ENCODE measurements around the gene RAD51B.

RAD51B gene

GRCh38 chr14:68088451-68088854, 268.9 kb downstream of the RAD51B start:
- Histone ChIP-seq H3K79me2 (no peaks in the 10 kb centered on the region), H3K4me2 (ENCODE audit: low read length) (no peak overlapping the region), H3K4me1 (no peaks in the 10 kb centered on the region), H3K9me3 (ENCODE audit: control insufficient read depth, low read length) (no peaks in the 10 kb centered on the region), H3K4me3 (ENCODE audit: low read depth, low read length) (no peak overlapping the region), H3K9ac (no peak overlapping the region), H3K27ac (no peak overlapping the region), H3K36me3 (ENCODE audit: control insufficient read depth, insufficient read depth, low read length) (no peaks in the 10 kb centered on the region), H2AFZ (no peak overlapping the region), H3K27me3 (ENCODE audit: control insufficient read depth, insufficient read depth, low read length) (no peaks in the 10 kb centered on the region)
- no peak for TF ChIP-seq CTCF (IDR thresholded peaks at IDR 0.05)

DNA sequence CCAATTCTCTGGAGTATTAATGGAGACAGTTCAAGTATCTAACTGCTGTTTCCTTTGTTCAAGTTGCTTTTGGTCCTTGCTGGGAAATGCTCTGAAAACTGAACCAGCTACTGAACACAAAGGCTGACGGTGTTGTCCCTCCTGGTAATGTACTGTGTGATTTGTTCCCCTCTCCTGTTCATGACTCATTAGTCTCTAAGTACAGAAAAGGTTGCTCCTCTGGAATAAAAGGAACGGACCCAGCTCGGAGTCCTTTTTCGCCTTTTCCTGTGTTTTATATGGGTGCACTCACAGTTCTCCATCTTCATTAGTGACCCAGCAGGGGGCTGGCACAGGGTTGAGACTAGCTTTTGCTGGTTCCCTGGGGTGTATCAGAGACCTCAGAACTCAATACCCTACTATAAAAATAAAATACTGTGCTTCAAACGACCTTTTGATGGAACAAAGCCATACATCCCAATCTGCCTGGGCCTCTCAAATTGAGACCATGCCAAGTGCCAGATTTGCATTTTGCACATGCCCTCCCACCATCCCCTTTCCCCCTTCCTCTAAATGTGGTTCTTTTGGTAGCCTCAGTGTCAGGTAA, 269.7 kb downstream of the RAD51B start:
- no peaks in the 10 kb centered on the region for H3K36me3 ChIP-seq (ENCODE audit: control insufficient read depth, insufficient read depth, low read length)
- no peak overlapping the region for H2AFZ ChIP-seq
- TF ChIP-seq CTCF (IDR thresholded peaks at IDR 0.05) = no peak
- no peak overlapping the region for H3K27ac ChIP-seq
- no peak overlapping the region for H3K4me3 ChIP-seq (ENCODE audit: low read depth, low read length)
- H3K9ac ChIP-seq = no peak overlapping the region
- H3K79me2 ChIP-seq = no peaks in the 10 kb centered on the region
- H3K4me1 ChIP-seq = no peaks in the 10 kb centered on the region
- no peaks in the 10 kb centered on the region for H3K9me3 ChIP-seq (ENCODE audit: control insufficient read depth, low read length)
- no peak overlapping the region for H3K4me2 ChIP-seq (ENCODE audit: low read length)
- H3K27me3 ChIP-seq (ENCODE audit: control insufficient read depth, insufficient read depth, low read length) = no peaks in the 10 kb centered on the region

GRCh38 chr14:68094158-68094557, 274.6 kb downstream of the RAD51B start:
- Histone ChIP-seq H3K36me3 (ENCODE audit: control insufficient read depth, insufficient read depth, low read length) (no peaks in the 10 kb centered on the region), H3K9me3 (ENCODE audit: control insufficient read depth, low read length) (no peaks in the 10 kb centered on the region), H3K27me3 (ENCODE audit: control insufficient read depth, insufficient read depth, low read length) (no peaks in the 10 kb centered on the region), H3K9ac (no peak overlapping the region), H3K4me1 (no peaks in the 10 kb centered on the region), H3K4me3 (ENCODE audit: low read depth, low read length) (no peak overlapping the region), H3K4me2 (ENCODE audit: low read length) (no peak overlapping the region), H2AFZ (no peak overlapping the region), H3K79me2 (no peaks in the 10 kb centered on the region), H3K27ac (no peak overlapping the region)
- no peak for TF ChIP-seq CTCF (IDR thresholded peaks at IDR 0.05)

GRCh38 chr14:68094752-68095151, 275.2 kb downstream of the RAD51B start:
- H3K36me3 ChIP-seq (ENCODE audit: control insufficient read depth, insufficient read depth, low read length) = no peaks in the 10 kb centered on the region
- H3K9ac ChIP-seq = no peak overlapping the region
- no peaks in the 10 kb centered on the region for H3K4me1 ChIP-seq
- TF ChIP-seq CTCF (IDR thresholded peaks at IDR 0.05) = no peak
- no peak overlapping the region for H3K4me3 ChIP-seq (ENCODE audit: low read depth, low read length)
- H3K9me3 ChIP-seq (ENCODE audit: control insufficient read depth, low read length) = no peaks in the 10 kb centered on the region
- H2AFZ ChIP-seq = no peak overlapping the region
- H3K27ac ChIP-seq = no peak overlapping the region
- no peaks in the 10 kb centered on the region for H3K79me2 ChIP-seq
- no peak overlapping the region for H3K4me2 ChIP-seq (ENCODE audit: low read length)
- no peaks in the 10 kb centered on the region for H3K27me3 ChIP-seq (ENCODE audit: control insufficient read depth, insufficient read depth, low read length)

DNA sequence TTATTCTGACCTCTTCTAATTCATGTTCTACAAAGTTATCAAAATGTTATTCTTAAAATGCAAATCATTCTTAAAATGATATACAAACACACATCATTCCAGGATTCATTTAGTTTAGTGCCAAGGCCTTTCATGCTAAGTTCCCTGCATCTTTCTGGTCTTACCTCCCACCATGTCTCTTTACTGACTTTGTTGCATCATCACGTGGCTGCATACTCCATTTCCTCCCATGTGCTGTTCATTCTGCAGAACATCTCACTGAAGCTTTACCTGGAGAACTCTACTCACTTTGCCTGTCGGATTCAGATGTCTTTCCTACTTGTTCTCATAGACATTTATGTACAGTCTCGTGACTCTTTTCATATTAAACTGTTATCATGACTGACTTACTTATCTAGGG, 278.1 kb downstream of the RAD51B start:
- no peaks in the 10 kb centered on the region for H3K27me3 ChIP-seq (ENCODE audit: control insufficient read depth, insufficient read depth, low read length)
- H3K4me3 ChIP-seq (ENCODE audit: low read depth, low read length) = no peak overlapping the region
- H3K9ac ChIP-seq = no peak overlapping the region
- H3K79me2 ChIP-seq = no peaks in the 10 kb centered on the region
- no peaks in the 10 kb centered on the region for H3K9me3 ChIP-seq (ENCODE audit: control insufficient read depth, low read length)
- no peak overlapping the region for H3K4me2 ChIP-seq (ENCODE audit: low read length)
- no peak for TF ChIP-seq CTCF (IDR thresholded peaks at IDR 0.05)
- no peaks in the 10 kb centered on the region for H3K36me3 ChIP-seq (ENCODE audit: control insufficient read depth, insufficient read depth, low read length)
- no peak overlapping the region for H3K27ac ChIP-seq
- H3K4me1 ChIP-seq = no peaks in the 10 kb centered on the region
- H2AFZ ChIP-seq = no peak overlapping the region

Data from parathyroid adenoma (tissue), 2 donors.